HG03354 (cell line): ENCODE measurements around the gene LEUTX.
A peak's percentile ranks its signal among the peaks of the same experiment; 100 is the strongest.
"Not testable (repeated sequence)": the region's sequence is repeated elsewhere in the genome, so short reads cannot be mapped to it uniquely, and the experiment has no call there.

ENCODE experiments used
- ATAC-seq: cut with Tn5 transposase; IDR thresholded peaks from one replicate; pipeline ENCODE4 v1.9.1; 2021; ENCODE audit warnings: mild to moderate bottlenecking; ENCODE audit not compliant: unreplicated experiment, poor library complexity, severe bottlenecking

The LEUTX gene

DNA sequence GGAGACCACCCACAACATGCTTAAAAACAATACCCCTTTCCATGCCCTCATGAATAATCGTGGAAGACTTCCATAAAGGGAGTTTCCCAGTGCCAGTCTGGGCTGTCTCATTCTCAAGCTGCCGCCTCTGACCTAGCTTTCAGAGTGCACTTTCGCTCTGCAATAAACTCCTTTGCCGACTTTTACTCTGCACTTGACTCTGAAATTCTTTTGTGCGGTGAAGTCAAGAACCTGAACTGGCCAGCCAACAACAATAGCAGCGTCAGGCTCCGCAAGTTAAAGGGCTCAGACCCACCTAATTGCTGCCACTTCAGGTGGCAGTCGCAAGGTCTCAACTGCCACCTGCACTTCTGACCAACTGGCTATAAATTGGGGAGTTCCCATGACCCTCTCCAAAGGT is 10.3 kb upstream of the LEUTX start:
- ATAC-seq, result no peak

DNA sequence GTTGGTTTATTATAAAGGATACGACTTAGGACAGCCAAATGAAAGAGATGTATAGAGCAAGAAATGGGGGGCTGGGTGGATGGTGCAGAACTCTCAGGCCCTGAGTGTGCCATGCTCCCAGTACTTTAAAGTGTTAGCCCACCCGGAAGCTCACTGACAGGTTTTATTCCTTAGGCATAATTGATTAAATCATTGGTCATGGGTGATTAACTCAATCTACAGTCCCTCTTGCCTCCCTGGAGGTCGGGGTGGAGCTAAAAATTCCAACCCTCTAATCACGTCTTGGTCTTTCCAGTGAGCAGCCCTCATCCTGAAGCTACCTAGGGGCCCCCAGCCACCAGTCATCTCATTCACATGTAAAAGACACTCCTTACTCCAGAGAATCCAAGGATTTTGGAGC is 9.9 kb upstream of the LEUTX start:
- no peak for ATAC-seq

DNA sequence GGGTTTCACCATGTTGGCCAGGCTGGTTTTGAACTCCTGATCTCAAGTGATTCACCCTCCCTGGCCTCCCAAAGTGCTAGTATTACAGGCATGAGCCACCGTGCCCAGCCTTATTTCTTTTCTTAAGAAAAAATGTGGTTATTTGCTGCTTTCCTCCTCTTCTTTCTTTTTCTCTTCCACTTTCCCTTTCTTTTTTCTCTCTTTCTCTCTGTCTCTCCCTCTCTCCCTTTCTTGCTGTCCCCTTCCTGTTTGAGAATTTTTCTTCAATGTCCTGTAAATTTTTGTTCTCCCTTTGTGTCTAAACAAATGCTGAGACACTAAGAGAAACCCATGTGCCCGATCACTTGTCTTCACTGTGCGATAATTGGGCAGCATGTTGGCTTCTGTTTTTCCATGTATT is 2.2 kb downstream of the LEUTX start:
- no peak for ATAC-seq

DNA sequence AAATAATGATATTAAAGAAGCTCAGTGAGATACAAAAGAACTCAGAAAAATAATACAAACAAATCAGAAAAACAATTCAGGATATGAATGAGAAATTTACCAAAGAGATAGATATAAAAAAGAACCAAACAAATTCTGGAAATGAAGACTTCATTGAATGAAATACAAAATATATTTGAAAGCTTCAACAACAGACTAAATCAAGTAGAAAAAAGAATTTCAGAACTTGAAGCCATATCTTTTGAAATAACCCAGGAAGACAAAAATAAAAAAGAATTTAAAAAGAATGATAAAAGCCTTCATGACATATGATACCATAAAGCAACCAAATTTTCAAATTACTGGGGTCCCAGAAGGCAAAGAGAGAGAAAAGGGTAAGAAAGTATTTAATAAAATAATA is 9.6 kb downstream of the LEUTX start:
- ATAC-seq, result no peak

DNA sequence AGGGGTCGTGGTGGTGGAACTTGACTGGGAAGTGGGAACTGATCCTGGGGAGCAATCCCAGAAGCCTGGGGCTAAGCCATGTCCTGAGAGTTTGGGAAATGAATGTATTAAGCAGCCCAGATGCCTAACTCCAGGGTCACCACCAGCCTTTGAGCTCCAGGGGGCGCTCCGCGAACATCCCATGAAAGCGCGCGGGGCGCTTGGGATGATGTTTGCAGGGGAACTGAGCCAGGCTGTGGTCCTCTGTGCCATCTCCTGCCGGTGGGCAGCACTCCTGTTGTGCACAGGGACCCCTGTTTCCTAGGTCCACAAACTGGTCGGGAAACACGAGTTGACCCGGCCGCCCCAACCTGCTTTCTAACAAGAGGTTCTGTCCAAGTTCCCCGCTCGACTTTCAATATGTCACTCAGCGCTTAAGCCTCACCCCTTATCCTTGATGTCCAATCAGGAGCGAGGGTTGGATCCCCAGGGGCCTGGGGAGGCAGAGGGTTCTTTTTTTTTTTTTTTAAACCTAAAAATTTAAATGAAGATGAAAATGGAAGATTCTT is 14.4 kb downstream of the LEUTX start:
- ATAC-seq, result peak; percentile 79

DNA sequence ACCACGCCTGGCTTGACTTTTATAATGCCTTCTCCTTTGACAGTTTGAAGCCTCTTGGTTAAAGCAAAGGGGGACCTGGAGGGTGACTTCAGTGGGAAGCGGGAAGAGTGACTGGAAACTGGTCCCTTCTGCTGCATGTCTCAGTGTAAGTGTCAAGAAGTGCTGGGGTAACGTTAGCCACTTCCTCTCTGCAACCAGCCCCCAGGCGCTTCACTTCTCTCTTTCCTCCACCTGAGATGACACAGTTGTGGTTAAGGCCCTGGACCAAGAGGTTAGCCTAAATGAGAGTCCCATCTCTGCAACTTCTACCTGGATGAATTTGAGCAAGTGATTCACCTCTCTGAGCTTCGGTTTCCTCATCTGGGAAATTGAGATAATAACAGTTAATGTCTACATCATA is 16.3 kb downstream of the LEUTX start:
- ATAC-seq, result no peak

DNA sequence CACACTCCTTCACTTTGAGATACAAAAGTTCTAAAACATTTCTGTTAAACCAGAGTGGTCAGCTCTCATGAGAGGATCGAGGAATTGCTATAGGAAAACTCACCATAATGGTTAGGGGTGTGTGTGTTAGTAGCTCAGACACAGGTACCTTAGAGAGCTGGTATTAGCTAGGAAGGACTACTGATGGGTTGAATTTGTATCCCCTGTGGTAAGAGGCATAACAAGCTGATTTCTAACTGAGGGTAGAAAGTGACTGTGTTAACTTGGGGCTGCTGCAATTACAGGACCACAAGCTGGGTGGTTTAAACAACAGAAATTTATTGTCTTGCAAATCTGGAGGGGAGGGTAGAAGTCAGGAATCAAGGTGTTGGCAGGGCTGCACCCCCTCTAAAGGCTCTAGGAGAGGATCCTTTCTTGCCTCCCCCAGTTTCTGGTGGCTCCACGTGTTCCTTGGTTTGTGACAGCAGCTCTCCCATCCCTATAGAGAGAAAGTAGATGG is 17.4 kb downstream of the LEUTX start:
- no peak for ATAC-seq

DNA sequence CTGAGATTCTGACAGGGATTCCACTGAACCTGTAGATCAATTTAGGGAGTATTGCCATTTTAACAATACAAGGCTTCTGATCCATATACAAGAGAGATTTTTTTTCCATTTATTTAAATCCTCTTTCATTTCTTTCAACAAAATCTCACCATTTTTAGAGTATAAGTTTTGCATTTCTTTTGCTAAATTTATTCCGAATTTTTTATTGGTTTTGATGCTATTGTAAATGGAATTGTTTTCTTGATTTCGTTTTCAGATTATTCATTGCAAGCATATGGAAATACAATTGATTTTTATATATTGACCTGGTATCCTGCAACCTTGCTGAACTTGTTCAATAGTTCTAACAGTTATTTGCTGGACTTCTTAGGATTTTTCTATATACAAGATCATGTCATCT is 18.4 kb downstream of the LEUTX start:
- no peak for ATAC-seq

DNA sequence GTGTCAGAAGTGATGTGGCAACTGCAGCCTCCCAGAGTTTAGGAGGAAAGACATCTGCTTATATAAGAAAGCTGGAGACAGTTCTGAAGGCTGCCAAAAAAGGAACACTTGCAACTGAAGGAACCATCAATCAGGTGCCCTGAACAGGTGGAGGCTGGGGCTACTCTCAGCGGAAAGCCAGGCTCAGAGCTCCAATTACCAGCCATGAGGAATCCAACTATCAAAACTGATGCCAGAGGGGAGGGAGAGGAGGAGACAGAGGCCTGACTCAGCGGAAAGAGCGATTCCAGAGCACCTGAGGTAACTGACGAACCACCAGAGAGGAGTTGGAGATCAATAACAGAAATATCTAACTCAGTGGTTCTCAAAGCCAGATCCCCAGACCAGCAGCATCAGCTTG is 24.3 kb downstream of the LEUTX start:
- no peak for ATAC-seq

DNA sequence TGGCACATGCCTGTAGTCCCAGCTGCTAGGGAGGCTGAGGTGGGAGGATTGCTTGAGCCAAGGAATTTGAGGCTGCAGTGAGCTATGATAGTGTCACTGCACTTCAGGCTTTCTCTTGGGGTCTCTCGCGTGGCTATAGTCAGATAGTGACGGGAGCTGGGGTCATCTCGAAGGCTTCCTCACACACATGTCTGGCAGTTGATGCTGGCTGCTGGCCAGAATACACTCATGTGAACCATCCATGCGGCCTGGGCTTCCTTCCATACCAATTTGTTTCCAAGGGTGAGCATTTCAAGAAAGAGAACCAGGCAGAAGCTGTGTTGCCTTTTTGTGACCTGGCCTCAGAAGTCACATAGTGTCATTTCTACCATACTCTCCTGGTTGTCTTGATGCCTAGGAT is 26.4 kb downstream of the LEUTX start:
- ATAC-seq, result no peak

DNA sequence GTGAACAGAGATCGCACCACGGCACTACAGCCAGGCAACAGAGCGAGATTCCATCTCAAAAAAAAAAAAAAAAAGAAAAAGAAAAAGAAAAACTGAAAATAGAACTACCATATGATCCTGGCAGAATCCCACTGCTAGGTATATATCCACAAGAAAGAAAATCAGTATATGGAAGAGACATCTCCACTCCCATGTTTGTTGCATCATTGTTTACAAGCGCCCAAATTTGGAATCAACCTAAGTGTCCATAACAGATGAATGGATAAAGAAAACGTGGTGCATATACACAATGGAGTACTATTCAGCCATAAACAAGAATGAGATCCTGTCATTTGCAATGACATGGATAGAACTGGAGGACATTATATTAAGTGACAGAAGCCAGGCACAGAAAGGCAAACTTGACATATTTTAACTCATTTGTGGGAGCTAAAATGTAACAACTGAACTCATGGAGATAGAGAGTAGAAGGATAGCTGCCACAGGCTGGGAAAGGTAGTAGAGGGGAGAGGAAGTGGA is 29.3 kb downstream of the LEUTX start:
- ATAC-seq, result no peak

DNA sequence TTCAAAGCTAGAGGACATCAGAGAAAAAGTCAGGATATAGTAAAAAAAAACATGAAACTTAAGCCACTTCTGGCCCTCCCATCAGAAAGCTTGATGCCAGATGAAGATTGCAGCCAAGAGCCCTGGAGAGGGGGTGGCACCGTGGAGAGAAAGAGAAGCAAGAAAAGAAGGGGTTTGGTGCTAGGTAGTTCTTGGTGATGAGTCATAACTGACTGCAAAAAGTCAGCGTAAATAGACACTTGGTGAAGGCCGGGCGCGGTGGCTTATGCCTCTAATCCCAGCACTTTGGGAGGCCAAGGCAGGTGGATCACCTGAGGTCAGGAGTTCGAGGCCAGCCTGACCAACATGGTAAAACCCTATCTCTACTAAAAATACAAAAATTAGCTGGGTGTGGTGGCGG is 30.0 kb downstream of the LEUTX start:
- ATAC-seq, result not testable (repeated sequence)

DNA sequence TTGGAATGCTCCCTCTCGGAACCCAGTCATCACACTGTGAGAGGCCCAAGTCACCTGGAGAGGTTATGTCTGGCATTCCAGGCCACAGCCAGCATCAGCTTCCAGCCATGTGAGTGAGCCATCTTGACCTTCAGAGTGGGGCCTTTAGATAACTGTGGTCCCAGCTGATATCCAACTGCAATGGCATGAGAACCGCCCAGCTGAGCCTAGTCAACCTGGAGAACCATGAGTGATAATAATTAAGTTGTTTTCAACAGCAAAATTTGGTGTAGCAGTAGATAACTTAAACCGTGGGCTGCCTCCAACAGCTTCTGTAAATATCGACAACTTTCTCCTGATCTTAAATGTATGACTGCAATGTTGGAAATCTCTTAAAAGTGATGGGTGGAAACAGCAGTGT is 30.7 kb downstream of the LEUTX start:
- no peak for ATAC-seq

DNA sequence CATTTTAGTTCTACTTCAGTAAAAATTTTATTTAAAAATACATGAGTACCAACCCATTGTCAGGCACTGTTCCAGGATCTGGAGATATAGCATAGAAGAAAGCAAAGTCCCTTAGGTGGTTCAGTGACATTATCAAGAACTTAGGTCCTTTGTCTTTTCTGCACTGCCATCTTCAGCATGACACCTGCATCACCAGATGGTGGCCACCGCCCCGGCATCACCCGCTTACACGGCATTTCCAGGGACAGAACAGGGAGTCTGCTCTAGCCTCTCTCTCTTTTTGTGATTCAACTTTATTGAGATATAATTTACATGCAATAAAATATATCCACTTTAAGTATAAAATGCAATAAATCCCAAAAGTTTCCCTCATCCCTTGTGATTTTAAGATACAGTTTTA is 31.8 kb downstream of the LEUTX start:
- no peak for ATAC-seq

DNA sequence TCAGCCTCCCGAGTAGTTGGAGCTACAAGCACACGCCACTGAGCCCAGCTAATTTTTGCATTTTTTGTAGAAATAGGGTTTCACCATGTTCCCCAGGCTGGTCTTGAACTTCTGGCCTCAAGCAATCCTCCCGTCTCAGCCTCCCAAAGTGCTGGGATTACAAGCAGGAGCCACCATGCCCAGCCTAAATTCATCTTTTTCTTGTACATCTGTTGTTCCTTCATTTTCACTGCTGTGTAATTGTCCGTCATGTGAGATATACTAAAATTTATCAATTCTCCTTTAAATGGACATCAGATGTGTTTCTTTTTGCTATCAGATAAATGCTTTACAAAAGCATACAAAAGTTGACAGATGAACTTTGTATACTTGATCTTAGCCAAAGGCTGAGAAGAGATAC is 32.4 kb downstream of the LEUTX start:
- no peak for ATAC-seq

DNA sequence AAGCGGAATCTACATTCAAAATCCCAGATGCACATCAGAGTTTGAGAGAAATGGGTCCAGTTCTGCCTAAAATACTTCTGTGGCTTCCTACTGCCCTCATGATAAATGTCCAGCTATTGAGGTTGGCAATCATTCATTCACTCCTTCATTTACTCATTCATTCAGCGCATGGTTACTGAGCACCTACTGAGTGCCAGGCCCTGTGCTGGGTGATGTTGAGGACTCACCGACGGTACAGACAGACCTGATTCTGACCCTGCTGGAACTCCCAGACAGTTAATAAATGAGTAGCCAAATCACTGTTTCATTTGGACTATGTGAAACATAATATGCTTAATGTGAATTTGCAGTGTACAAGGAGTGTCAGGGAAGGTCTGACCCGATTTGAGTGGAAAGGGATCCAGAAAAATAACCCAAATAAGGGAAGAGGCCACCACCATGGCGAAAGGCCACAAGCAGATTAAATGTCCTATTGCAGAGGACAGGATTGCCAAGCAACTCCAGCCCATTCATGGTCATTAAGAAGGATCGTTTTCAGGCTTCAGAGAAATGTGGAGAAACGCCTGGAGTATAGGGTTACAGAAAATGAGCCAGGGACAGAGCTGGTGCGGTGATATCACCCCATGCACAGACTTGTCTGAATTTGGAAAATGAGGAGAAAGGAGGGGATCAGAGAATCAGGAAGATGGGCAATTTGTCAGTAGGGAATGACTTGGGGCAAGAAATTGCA is 34.8 kb downstream of the LEUTX start:
- ATAC-seq, result no peak

DNA sequence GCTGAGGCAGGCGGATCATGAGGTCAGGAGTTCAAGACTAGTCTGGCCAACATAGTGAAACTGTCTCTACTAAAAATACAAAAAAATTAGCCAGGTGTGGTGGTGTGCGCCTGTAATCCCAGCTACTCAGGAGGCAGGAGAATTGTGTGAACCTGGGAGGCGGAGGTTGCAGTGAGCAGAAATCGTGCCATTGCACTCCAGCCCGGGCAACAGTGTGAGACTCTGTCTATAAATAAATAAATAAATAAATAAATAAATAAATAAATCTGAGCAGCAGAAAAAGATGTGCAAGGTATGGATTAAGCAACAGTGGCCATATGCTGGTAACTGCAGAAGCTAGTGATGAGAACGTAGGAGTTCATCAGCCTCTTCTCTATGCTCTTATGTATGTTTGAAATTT is 35.5 kb downstream of the LEUTX start:
- ATAC-seq, result not testable (repeated sequence)

DNA sequence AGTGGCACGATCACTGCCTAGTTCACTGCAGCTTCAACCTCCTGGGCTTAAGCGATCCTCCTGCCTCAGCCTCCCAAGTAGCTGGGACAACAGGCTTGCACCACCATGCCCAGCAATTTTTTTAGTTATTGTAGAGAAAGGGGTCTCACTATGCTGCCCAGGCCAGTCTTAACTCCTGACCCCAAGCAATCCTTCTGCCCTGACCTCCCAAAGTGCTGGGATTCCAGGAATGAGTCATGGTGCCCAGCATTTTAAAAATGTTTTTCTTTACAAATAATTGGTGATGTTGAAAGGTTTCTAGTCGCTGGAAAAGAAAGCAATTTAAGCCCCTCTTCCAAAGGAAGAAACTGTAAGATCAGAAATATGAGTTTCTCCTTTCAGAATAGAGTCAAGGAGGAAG is 35.9 kb downstream of the LEUTX start:
- no peak for ATAC-seq

DNA sequence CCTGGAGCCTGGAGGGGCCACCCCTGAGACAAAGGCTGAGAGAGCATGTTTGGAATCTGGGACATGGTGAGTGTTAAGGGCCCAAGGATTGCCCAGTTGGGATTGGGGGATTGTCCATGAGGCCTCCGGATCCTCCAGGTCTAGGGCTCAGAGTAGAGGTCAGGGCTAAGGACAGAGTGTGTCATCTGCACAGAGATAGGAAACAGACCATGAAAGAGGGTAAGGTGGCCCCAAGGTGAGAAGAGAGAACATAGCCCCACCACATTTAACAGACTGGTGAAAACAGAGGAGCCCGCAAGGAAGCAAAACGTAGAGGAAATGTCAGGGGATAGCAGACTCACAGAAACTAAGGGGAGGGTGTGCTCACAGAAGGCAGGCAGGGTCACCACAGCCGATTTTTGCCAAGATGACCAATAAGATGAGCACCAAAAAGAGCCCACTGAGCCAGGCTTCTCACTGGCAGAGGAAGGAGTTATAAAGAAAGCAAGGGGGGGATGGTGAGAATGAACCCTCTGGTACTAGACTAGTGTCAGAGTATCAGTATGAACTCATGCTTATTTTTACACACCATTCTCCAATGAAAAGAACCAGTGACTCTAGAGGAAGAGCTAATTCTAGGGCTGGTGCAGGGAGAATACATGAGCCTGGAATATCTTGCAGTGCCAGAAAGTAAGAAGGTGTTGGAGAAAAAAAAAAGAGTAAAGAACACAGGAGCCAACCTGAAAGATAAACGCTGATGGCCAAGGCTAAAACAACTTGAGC is 37.8 kb downstream of the LEUTX start:
- ATAC-seq, result no peak

DNA sequence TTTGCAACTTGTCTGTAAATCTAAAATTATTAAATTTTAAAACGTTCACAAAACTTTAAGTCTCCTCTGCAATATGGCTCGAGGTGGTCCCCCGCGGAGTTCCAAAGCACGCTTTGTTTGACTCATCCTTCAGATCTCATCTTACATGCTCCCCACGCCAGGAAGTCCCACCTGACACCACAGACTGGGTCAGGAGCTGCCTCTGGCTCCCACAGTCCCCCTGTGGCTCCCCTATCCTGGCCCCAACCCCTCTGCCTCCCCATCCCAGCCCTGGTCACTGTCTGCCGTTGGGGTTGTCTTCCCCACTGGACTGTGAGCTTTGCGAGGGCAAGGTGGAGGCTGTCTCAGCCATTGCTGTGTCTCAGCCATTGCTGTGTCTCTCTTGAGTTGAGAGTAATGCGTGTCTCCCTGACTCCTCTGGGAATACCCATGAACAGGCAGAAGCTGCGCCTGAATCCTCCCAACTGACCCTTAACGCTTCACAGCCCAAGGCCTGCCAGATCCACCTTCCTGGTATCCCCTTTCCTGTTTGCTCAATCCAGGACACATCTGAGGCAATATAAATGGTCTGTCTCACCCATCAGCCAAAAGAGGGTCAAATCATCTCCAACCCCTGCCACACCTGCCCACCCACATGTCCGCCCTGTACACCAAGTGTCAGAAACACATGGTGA is 39.4 kb downstream of the LEUTX start:
- ATAC-seq, result no peak
